IMR-90 (cell line): ENCODE data around the gene FAF1. TPM values are rescaled to one million over a fixed set of nuclear protein-coding genes. Genes with fewer than 3 reads are reported as not detected.

ENCODE experiments used
- ATAC-seq: fragments of 200-7000 bp; cut with Tn5 transposase; 2 replicates; pipeline ENCODE4 v1.9.1; 2020; ENCODE audit warnings: low read depth, mild to moderate bottlenecking, moderate library complexity
- BruUV-seq: library from RNA; stranded (reverse); fragments of 400-500 nt; replicated peaks from 2 replicates; lab custom pipeline; 2021; lab: Mats Ljungman, UMichigan
- CTCF ChIA-PET: fragments of 300-600 bp; formaldehyde crosslinking; extraction: SDS; loops from one replicate; lab custom pipeline; 2021; ENCODE audit warnings: antibody characterized with exemption; lab: Yijun Ruan, JAX
- POLR2A ChIA-PET: fragments of 300-600 bp; sonication (Branson Sonifier 250); formaldehyde crosslinking; loops from one replicate; lab custom pipeline; 2022; ENCODE audit warnings: antibody characterized with exemption; ENCODE audit not compliant: unreplicated experiment; lab: Charles Lee
- DNase-seq: peaks from one replicate; pipeline ENCODE4 v3.0.0; 2013
- H2AFZ ChIP-seq: replicated peaks from 2 replicates; pipeline ENCODE3; 2013; ENCODE audit warnings: low read length, mild to moderate bottlenecking; ENCODE audit not compliant: poor library complexity
- H2AK5ac ChIP-seq: 2 replicates; pipeline ENCODE4 v1.6.1; 2013; ENCODE audit warnings: low read depth, low read length, inconsistent platforms
- H2AK9ac ChIP-seq: replicated peaks from 2 replicates; pipeline ENCODE3; 2013; ENCODE audit warnings: mild to moderate bottlenecking, low read depth, low read length, moderate library complexity; ENCODE audit not compliant: poor library complexity
- H2BK120ac ChIP-seq: 2 replicates; pipeline ENCODE4 v1.6.1; 2013; ENCODE audit warnings: low read depth, low read length, inconsistent platforms
- H2BK15ac ChIP-seq: 3 replicates; pipeline ENCODE4 v1.6.1; 2013; ENCODE audit warnings: low read depth, low read length, inconsistent platforms
- H2BK20ac ChIP-seq: 2 replicates; pipeline ENCODE4 v1.6.1; 2013; ENCODE audit warnings: low read depth, mild to moderate bottlenecking, inconsistent platforms, low read length, moderate library complexity
- H2BK5ac ChIP-seq: 2 replicates; pipeline ENCODE4 v1.6.1; 2013; ENCODE audit warnings: mild to moderate bottlenecking, low read depth, low read length, inconsistent platforms; ENCODE audit not compliant: poor library complexity, severe bottlenecking
- H3K14ac ChIP-seq: replicated peaks from 2 replicates; pipeline ENCODE4 v1.6.1; 2013; ENCODE audit warnings: low read depth, low read length, inconsistent platforms
- H3K18ac ChIP-seq: 2 replicates; pipeline ENCODE4 v1.6.1; 2013; ENCODE audit warnings: low read depth, low read length, control low read depth
- H3K23ac ChIP-seq: 2 replicates; pipeline ENCODE4 v1.6.1; 2013; ENCODE audit warnings: low read depth, low read length, inconsistent platforms
- H3K27ac ChIP-seq: 2 replicates; pipeline ENCODE4 v1.5.1; 2013; ENCODE audit warnings: mild to moderate bottlenecking, control low read depth, low read length; ENCODE audit not compliant: insufficient read depth
- H3K27me3 ChIP-seq: 2 replicates; pipeline ENCODE4 v1.6.1; 2013; ENCODE audit warnings: low read length; ENCODE audit not compliant: control insufficient read depth, insufficient read depth
- H3K36me3 ChIP-seq: 2 replicates; pipeline ENCODE4 v1.6.1; 2013; ENCODE audit warnings: low read length, mixed read lengths; ENCODE audit not compliant: control insufficient read depth, insufficient read depth
- H3K4ac ChIP-seq: 2 replicates; pipeline ENCODE4 v1.6.1; 2013; ENCODE audit warnings: low read depth, low read length, inconsistent platforms
- H3K4me1 ChIP-seq: 2 replicates; pipeline ENCODE4 v1.6.1; 2013; ENCODE audit warnings: low read length, mixed read lengths; ENCODE audit not compliant: control insufficient read depth, insufficient read depth
- H3K4me2 ChIP-seq: 2 replicates; pipeline ENCODE4 v1.6.1; 2013; ENCODE audit warnings: low read depth, mild to moderate bottlenecking, control low read depth, low read length, moderate library complexity
- H3K4me3 ChIP-seq: 2 replicates; pipeline ENCODE4 v1.5.1; 2013; ENCODE audit warnings: low read depth, mild to moderate bottlenecking, control low read depth, low read length, moderate library complexity; ENCODE audit not compliant: insufficient read depth
- H3K56ac ChIP-seq: 2 replicates; pipeline ENCODE4 v1.6.1; 2013; ENCODE audit warnings: low read length, inconsistent platforms; ENCODE audit not compliant: insufficient read depth; ENCODE audit errors: extremely low read depth
- H3K79me1 ChIP-seq, 2 experiments: 2 replicates each; pipeline ENCODE4 v1.6.1; 2013; ENCODE audit warnings: low read length in 2 of 2, inconsistent platforms in 1 of 2, low read depth in 1 of 2
- H3K9ac ChIP-seq: 2 replicates; pipeline ENCODE4 v1.6.1; 2013; ENCODE audit warnings: low read depth, low read length, control low read depth
- H3K9me1 ChIP-seq: 2 replicates; pipeline ENCODE4 v1.6.1; 2013; ENCODE audit warnings: low read length, inconsistent platforms; ENCODE audit not compliant: insufficient read depth
- H3K9me3 ChIP-seq: 2 replicates; pipeline ENCODE4 v1.6.1; 2013; ENCODE audit warnings: low read length; ENCODE audit not compliant: control insufficient read depth, insufficient read depth
- H4K20me1 ChIP-seq: 2 replicates; pipeline ENCODE4 v1.6.1; 2013; ENCODE audit warnings: low read length, inconsistent platforms; ENCODE audit not compliant: insufficient read depth
- H4K5ac ChIP-seq: 2 replicates; pipeline ENCODE4 v1.6.1; 2013; ENCODE audit warnings: mild to moderate bottlenecking, low read depth, low read length, control low read depth
- H4K8ac ChIP-seq, 2 experiments: 2 replicates each; pipeline ENCODE4 v1.6.1; 2013; ENCODE audit warnings: low read depth in 2 of 2, low read length in 2 of 2, control low read depth in 1 of 2, inconsistent platforms in 1 of 2
- H4K91ac ChIP-seq: 2 replicates; pipeline ENCODE4 v1.6.1; 2013; ENCODE audit warnings: low read depth, low read length, inconsistent platforms; ENCODE audit not compliant: insufficient read depth
- BHLHE40 ChIP-seq: fragments of 150-350 bp; IDR thresholded peaks from 2 replicates; pipeline ENCODE4 v1.6.1; 2016; ENCODE audit warnings: mild to moderate bottlenecking, low read depth, low read length
- CEBPB ChIP-seq: IDR thresholded peaks from 2 replicates; pipeline ENCODE4 v1.6.1; 2012; ENCODE audit warnings: low read depth, low read length, improper control_type of control experiment
- CHD1 ChIP-seq: IDR thresholded peaks from 2 replicates; pipeline ENCODE4 v1.6.1; 2012; ENCODE audit warnings: low read depth, low read length, improper control_type of control experiment
- CTCF ChIP-seq: conservative IDR thresholded peaks from 2 replicates; pipeline ENCODE4 v1.5.1; 2012; ENCODE audit warnings: mild to moderate bottlenecking, low read depth, low read length, improper control_type of control experiment
- ELK1 ChIP-seq: fragments of 150-350 bp; IDR thresholded peaks from 2 replicates; pipeline ENCODE4 v1.6.1; 2016; ENCODE audit warnings: low read depth, mild to moderate bottlenecking, low read length, moderate library complexity, borderline replicate concordance
- FOS ChIP-seq: fragments of 150-350 bp; IDR thresholded peaks from 2 replicates; pipeline ENCODE4 v1.6.1; 2016; ENCODE audit warnings: low read depth, low read length
- MAFK ChIP-seq: IDR thresholded peaks from 2 replicates; pipeline ENCODE4 v1.6.1; 2012; ENCODE audit warnings: low read depth, low read length, improper control_type of control experiment
- MAZ ChIP-seq: IDR thresholded peaks from 2 replicates; pipeline ENCODE4 v1.6.1; 2012; ENCODE audit warnings: low read depth, mild to moderate bottlenecking, low read length, improper control_type of control experiment, moderate library complexity, borderline replicate concordance
- MXI1 ChIP-seq: IDR thresholded peaks from 2 replicates; pipeline ENCODE4 v1.6.1; 2012; ENCODE audit warnings: low read depth, mild to moderate bottlenecking, low read length, moderate library complexity, borderline replicate concordance
- NFE2L2 ChIP-seq: fragments of 150-350 bp; IDR thresholded peaks from 2 replicates; pipeline ENCODE4 v1.6.1; 2016; ENCODE audit warnings: low read depth, mild to moderate bottlenecking, low read length
- POLR2A ChIP-seq: IDR thresholded peaks from 2 replicates; pipeline ENCODE4 v1.6.1; 2012; ENCODE audit warnings: mild to moderate bottlenecking, low read depth, low read length
- RAD21 ChIP-seq: IDR thresholded peaks from 2 replicates; pipeline ENCODE4 v1.6.1; 2012; ENCODE audit warnings: low read length, improper control_type of control experiment
- RCOR1 ChIP-seq: IDR thresholded peaks from 2 replicates; pipeline ENCODE4 v1.6.1; 2012; ENCODE audit warnings: mild to moderate bottlenecking, low read length, improper control_type of control experiment; ENCODE audit not compliant: insufficient replicate concordance
- RFX5 ChIP-seq: IDR thresholded peaks from 2 replicates; pipeline ENCODE4 v1.8.0; 2012; ENCODE audit warnings: low read depth, mild to moderate bottlenecking, low read length, moderate library complexity
- SMC3 ChIP-seq: fragments of 150-350 bp; IDR thresholded peaks from 2 replicates; pipeline ENCODE4 v1.6.1; 2016; ENCODE audit warnings: low read depth, mild to moderate bottlenecking, antibody characterized with exemption, low read length, moderate library complexity
- USF2 ChIP-seq: fragments of 150-350 bp; IDR thresholded peaks from 2 replicates; pipeline ENCODE4 v1.6.1; 2017; ENCODE audit warnings: mild to moderate bottlenecking, antibody characterized with exemption, low read length, low read depth
- WGBS, 2 experiments: methylation state at CpG; one replicate each; pipeline versions ENCODE4 v1.1.5 to v1.1.7; 2013; ENCODE audit warnings: missing lambda C conversion rate in 2 of 2; ENCODE audit not compliant: insufficient read length in 1 of 2; ENCODE audit errors: extremely low coverage in 2 of 2; 5-methylcytosine and 5-hydroxymethylcytosine counted together
- dilution Hi-C: fragments of 300-500 bp; cut with HindIII; formaldehyde crosslinking; loops from one replicate; pipeline ENCODE4 v1.14.3; 2018; ENCODE audit warnings: low sequenced_read_pairs; ENCODE audit not compliant: unreplicated experiment
- in situ Hi-C: fragments of 300-500 bp; cut with MboI; formaldehyde crosslinking; loops from 3 replicates; pipeline ENCODE4 v1.14.3; 2019; ENCODE audit warnings: low sequenced_read_pairs, inconsistent platforms, mixed read lengths
- intact Hi-C: fragments of 100-400 bp; cut with micrococcal nuclease; formaldehyde crosslinking; loops from 2 replicates; pipeline ENCODE4 v1.10.0; 2022
- polyA plus RNA-seq, 3 experiments: library from polyadenylated mRNA; depleted of rRNA; stranded (reverse); fragments of >200 nt; gene quantifications; 2 replicates each; pipeline ENCODE4 v1.2.3, GENCODE V29; 2012; ENCODE audit warnings: low replicate concordance in 1 of 3
- total RNA-seq: library from RNA; depleted of rRNA; stranded (reverse); fragments of >200 nt; gene quantifications from 2 replicates; pipeline ENCODE4 v1.2.3, GENCODE V29; 2012

The FAF1 gene
- total and polyA plus RNA-seq, 2 of the 4 experiments (the other 2 are of a cell fraction), result 18.8 to 72.9 TPM

- no peaks in the 10 kb centered on the region for H4K20me1 ChIP-seq
- no peak overlapping the region for H2BK5ac ChIP-seq
- BruUV-seq, result no TSS peak
- no peaks in the 10 kb centered on the region for H3K9me3 ChIP-seq
- H4K8ac ChIP-seq, result no peak overlapping the region
- TF ChIP-seq RAD21, result no peak
- no peak for TF ChIP-seq RFX5
- no peak for TF ChIP-seq POLR2A
- no peak for TF ChIP-seq NFE2L2
- TF ChIP-seq ELK1, result no peak
- TF ChIP-seq FOS, result no peak
- no peak for TF ChIP-seq MXI1
- no peak for TF ChIP-seq CTCF
- no peak for TF ChIP-seq CEBPB
- TF ChIP-seq RCOR1, result no peak
- no peak for TF ChIP-seq BHLHE40
- no peak for TF ChIP-seq MAFK
- no peak for TF ChIP-seq MAZ
- no peak for TF ChIP-seq USF2
- TF ChIP-seq CHD1, result no peak
- TF ChIP-seq SMC3, result no peak
- no peak overlapping the region for H3K9ac ChIP-seq
- no peak for DNase-seq
- no peak overlapping the region for H4K5ac ChIP-seq
- POLR2A ChIA-PET, result no interaction called here
- ATAC-seq, result no peak
- dilution Hi-C loops, result no loop called here
- H3K56ac ChIP-seq, result no peak overlapping the region
- no peaks in the 10 kb centered on the region; the same call in 1 of the 2 replicates for H3K9me1 ChIP-seq
- no peak overlapping the region for H3K4me2 ChIP-seq
- WGBS, 2 experiments, result no CpG with 5 or more reads among the region's 3 CpGs
- CTCF ChIA-PET, result no interaction called here
- H3K36me3 ChIP-seq, result no peaks in the 10 kb centered on the region
- no peak overlapping the region for H2BK120ac ChIP-seq
- H3K18ac ChIP-seq, result no peak overlapping the region
- no peak overlapping the region for H3K4me3 ChIP-seq
- no peak overlapping the region for H4K91ac ChIP-seq
- H2AK9ac ChIP-seq, result no peak overlapping the region
- no peak overlapping the region for H3K14ac ChIP-seq
- no peak overlapping the region for H2BK20ac ChIP-seq
- no peaks in the 10 kb centered on the region for H3K79me1 ChIP-seq
- no peak overlapping the region for H3K27ac ChIP-seq
- in situ Hi-C loops, result no loop called here
- H3K27me3 ChIP-seq, result no peaks in the 10 kb centered on the region
- no peak overlapping the region for H3K4ac ChIP-seq
- no peak overlapping the region for H3K23ac ChIP-seq
- intact Hi-C loops, result no loop called here
- H2BK15ac ChIP-seq, result no peak overlapping the region
- H3K4me1 ChIP-seq, result no peaks in the 10 kb centered on the region
- no peak overlapping the region for H2AFZ ChIP-seq
- H2AK5ac ChIP-seq, result no peak overlapping the region
These were observed 436.5 kb downstream of the FAF1 start for GRCh38 chr1:50523548-50523947.
